HG02623 (cell line): ENCODE measurements around the gene CALR.
"Not testable (repeated sequence)": the region's sequence is repeated elsewhere in the genome, so short reads cannot be mapped to it uniquely, and the experiment has no call there.

Experiments
- ATAC-seq: cut with Tn5 transposase; IDR thresholded peaks from one replicate; pipeline ENCODE4 v1.9.1; 2021; ENCODE audit warnings: moderate library complexity; ENCODE audit not compliant: unreplicated experiment

CALR gene

DNA sequence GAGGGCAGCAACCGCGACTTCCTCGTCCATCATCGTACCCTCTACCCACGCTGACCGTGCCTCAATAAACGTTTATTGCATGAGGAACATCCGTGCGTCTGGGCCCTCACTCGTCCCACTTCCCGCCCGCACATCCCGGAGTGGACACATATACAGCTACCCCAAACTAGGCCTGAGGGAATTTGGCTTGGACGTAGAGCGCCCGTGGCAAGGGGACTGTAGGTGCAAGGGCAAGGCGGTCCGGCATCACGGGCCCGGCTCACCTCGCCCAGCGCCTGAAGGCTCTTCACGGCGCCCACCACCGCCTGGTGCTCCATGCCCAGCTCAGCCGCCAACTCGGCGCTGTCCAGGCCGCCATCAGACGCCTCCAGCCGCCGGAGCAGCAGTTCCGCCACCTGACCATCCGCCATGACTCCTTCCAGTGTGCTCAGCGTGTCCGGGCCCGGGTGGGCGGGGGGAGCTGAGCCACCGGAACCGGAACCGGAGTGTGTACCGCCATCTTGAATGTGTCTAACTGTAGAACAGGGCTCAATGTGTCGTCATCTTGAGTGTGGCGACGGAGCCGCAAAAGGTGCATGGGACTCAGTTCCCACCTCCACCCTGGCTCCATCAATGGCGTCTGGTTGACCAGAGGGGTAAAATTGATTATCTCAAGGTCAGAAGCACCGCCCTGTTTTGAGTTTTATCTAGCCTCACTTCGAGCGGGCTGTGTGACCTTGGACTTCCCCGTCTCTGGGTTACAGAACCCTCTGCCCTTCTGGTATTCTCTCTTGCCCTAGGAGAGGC lies 4.9 kb upstream of the CALR start, which contains the start of gene FARSA:
TSS of gene FARSA (minus strand) at position 425 of the 786 bp plus-strand sequence. CDS start at position 410, 15 bp downstream.
- no peak for ATAC-seq

GRCh38 chr19:12935071-12935470 lies 3.3 kb upstream of the CALR start:
- no peak for ATAC-seq

- no peak for ATAC-seq
Measured at GRCh38 chr19:12936582-12936981, 1.8 kb upstream of the CALR start.

- ATAC-seq: no peak
Measured at GRCh38 chr19:12937093-12937926, 1.1 kb upstream of the CALR start.

DNA sequence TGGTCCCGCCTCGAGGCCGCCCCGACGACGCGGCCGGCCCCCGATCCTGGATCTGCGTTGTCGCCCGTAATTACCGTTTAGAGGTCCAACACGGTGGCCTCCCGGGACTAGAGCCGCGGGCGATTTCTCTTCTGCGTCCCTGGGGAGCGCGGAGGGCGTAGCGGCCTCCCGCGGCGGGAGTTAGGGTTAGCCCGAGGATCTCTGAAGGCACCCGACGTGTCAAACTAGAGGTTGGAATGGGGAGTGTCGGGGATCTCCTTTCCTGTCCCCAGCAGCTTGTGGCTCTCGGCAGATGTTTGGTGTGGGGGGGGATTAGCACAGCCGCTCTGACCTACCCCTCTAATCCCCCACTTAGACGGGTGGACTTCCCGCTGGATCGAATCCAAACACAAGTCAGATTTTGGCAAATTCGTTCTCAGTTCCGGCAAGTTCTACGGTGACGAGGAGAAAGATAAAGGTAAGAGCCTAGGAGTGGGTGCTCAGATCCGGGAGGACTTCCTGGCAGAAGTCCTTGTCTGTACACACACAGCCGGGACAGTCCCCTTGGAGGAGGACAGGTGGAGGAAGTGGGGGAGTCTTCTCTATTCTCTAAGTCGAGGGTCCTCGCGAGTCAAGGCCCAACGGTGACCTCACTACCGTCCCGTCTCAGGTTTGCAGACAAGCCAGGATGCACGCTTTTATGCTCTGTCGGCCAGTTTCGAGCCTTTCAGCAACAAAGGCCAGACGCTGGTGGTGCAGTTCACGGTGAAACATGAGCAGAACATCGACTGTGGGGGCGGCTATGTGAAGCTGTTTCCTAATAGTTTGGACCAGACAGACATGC lies 581 bp downstream of the CALR start:
- peak; percentile 2 for ATAC-seq

DNA sequence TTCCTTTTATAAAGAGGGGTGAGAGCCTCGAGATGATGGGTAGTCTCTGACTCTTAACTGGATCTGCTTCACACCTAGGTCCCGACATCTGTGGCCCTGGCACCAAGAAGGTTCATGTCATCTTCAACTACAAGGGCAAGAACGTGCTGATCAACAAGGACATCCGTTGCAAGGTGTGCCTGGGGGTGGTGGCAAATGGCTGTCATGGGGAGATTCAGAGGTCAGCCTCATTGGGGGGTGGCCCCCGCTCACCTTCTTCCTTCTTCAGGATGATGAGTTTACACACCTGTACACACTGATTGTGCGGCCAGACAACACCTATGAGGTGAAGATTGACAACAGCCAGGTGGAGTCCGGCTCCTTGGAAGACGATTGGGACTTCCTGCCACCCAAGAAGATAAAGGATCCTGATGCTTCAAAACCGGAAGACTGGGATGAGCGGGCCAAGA lies 1.6 kb downstream of the CALR start:
- ATAC-seq: no peak

GRCh38 chr19:12940897-12941296 lies 2.5 kb downstream of the CALR start:
- ATAC-seq: no peak

DNA sequence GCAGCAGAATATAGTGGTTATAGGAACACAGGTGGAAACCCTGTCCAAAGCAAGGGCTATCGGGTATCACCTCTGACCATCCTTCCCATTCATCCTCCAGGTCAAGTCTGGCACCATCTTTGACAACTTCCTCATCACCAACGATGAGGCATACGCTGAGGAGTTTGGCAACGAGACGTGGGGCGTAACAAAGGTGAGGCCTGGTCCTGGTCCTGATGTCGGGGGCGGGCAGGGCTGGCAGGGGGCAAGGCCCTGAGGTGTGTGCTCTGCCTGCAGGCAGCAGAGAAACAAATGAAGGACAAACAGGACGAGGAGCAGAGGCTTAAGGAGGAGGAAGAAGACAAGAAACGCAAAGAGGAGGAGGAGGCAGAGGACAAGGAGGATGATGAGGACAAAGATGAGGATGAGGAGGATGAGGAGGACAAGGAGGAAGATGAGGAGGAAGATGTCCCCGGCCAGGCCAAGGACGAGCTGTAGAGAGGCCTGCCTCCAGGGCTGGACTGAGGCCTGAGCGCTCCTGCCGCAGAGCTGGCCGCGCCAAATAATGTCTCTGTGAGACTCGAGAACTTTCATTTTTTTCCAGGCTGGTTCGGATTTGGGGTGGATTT lies 5.1 kb downstream of the CALR start:
- ATAC-seq: no peak

- no peak for ATAC-seq
Measured at GRCh38 chr19:12944104-12944674, 5.8 kb downstream of the CALR start.

- peak; percentile 79 for ATAC-seq
Measured at GRCh38 chr19:12945479-12946091, 7.2 kb downstream of the CALR start, which contains the start of gene RAD23A. Gene RAD23A, plus strand, starts transcription at chr19:12945862. Its CDS starts 87 bp downstream, at chr19:12945949.

DNA sequence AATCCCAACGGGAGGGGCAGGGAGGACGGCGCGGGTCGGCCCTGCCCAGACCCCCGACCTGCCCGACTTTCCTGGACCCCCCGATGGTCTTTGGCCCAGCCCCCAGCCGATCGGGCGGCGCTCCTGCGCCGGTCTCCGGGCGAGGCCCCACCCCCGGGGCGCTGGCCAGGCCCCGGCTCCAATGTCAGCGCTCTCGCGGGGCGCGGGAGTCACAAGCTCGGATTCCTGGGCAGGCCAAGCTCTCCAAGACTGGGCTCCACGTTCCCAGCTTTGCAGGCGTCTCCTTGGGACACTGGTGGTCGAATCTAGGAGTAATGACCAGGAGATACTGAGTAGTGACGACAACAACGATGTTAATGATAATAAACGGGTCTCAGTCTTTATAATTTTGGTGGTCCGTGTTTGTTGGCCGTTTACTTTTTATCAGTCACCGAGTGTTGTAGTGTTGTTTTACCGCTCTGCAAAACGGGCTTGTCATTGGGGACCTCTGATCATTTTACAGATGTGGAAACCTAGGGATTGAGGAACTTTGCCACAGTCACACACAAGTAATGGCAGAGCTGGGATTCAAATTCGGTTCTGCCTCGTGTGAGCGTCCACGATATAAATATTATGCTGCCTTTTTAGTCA lies 7.8 kb downstream of the CALR start:
- ATAC-seq: peak; percentile 13

DNA sequence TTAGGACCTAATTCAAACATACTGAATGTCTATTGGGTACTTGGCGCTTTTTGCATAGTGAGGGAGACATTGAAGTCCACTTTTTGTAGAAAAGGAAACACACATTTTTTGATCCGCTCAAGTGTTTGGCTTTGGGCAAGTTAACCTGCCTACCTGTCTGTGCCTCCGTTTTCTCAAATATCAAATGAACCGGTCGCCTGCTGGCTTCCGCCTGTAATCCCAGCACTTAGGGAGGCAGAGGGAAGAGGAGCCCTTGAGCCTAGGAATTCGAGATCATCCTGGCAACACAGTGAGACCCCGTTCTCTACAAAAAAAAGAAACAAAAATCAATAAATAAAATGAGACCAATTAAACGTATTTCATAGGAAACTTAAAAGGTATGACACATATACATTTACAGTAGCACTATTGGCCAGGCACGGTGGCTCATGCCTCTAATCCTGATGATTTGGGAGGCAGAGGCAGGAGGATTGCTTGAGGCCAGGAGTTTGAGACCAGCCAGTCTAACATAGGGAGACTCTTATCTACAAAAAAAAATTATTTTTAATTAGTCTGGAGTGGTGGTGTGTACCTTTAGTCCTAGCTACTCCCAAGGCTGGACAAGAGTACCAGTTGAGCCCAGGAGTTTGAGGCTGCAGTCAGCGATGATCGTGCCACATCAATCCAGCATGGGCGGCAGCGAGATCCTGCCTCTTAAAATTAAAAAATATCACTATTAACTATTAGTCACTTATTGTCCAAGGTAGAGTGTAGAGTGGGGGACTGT lies 8.5 kb downstream of the CALR start:
- ATAC-seq: no peak

DNA sequence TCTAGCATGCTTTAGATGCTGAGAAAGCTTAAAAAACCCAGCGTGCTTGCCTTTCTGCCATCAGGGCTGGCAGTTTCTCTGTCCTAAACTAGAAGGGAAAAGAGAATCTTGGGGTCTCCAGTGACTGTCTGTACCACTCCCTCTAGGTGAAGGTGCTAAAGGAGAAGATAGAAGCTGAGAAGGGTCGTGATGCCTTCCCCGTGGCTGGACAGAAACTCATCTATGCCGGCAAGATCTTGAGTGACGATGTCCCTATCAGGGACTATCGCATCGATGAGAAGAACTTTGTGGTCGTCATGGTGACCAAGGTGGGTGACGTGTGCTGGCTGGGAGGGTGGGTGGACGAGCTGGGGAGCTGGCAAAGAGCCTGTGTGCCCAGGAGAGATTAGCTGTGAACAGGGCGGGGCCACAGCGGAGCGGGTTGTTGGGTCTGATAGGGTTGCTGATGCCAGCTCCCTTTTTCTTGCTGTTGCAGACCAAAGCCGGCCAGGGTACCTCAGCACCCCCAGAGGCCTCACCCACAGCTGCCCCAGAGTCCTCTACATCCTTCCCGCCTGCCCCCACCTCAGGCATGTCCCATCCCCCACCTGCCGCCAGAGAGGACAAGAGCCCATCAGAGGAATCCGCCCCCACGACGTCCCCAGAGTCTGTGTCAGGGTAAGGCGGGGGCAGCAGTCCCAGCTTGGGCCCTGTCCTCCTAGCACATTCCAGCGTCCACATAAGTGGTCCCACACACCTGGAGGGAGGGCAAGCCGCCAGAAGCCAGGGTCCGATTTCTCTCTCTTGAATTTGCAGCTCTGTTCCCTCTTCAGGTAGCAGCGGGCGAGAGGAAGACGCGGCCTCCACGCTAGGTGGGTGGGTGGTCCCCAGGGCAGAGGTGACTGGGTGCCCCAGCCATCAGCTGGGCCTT lies 9.5 kb downstream of the CALR start:
- no peak for ATAC-seq

DNA sequence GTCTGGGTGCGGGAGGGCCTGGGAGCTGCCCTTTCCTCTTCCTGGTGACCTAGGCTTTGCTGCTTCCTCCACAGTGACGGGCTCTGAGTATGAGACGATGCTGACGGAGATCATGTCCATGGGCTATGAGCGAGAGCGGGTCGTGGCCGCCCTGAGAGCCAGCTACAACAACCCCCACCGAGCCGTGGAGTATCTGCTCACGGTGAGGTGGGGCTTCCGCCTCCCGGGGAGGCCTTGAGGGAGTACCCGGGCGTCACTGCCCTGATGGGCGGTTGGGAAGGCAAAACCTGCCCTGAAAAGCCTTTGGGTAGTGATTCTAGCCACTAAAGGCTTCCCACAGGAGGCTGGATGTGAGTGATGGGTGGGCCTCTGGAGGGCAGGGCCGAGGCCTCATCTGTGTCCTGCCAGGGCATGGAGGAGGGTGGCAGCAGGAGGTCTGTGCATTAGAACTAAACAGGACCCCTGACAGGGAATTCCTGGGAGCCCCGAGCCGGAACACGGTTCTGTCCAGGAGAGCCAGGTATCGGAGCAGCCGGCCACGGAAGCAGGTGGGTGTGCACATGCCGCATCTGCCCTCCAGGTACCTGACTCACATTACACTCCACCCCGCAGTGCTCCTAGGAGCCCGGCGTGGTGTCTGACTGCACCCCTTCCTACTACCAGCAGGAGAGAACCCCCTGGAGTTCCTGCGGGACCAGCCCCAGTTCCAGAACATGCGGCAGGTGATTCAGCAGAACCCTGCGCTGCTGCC lies 10.4 kb downstream of the CALR start:
- no peak for ATAC-seq

- ATAC-seq: no peak
Measured at GRCh38 chr19:12949363-12950283, 11.2 kb downstream of the CALR start.

DNA sequence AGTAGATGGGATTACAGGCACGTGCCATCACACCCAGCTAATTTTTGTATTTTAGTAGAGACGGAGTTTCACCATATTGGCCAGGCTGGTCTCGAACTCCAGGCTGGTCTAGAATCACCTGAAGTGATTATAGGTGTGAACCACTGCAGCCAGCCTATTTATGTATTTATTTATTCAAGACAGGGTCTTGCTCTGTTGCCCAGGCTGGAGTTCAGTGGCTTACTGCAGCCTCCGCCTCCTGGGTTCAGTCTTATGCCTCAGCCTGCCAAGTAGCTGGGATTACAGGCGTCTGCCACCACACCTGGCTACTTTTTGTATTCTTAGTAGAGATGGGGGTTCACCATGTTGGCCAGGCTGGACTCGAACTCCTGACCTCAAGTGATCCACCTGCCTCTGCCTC lies 13.6 kb downstream of the CALR start:
- ATAC-seq: not testable (repeated sequence)
